Measurements from ENCODE around the gene FBXO42. TPM values are rescaled to one million over a fixed set of nuclear protein-coding genes. Genes with fewer than 3 reads are reported as not detected.
A peak's percentile ranks its signal among the peaks of the same experiment; 100 is the strongest.

The FBXO42 gene
- total and polyA plus RNA-seq, 2 of the 4 experiments (the other 2 are of a cell fraction) = 12.0 to 18.8 TPM

DNA sequence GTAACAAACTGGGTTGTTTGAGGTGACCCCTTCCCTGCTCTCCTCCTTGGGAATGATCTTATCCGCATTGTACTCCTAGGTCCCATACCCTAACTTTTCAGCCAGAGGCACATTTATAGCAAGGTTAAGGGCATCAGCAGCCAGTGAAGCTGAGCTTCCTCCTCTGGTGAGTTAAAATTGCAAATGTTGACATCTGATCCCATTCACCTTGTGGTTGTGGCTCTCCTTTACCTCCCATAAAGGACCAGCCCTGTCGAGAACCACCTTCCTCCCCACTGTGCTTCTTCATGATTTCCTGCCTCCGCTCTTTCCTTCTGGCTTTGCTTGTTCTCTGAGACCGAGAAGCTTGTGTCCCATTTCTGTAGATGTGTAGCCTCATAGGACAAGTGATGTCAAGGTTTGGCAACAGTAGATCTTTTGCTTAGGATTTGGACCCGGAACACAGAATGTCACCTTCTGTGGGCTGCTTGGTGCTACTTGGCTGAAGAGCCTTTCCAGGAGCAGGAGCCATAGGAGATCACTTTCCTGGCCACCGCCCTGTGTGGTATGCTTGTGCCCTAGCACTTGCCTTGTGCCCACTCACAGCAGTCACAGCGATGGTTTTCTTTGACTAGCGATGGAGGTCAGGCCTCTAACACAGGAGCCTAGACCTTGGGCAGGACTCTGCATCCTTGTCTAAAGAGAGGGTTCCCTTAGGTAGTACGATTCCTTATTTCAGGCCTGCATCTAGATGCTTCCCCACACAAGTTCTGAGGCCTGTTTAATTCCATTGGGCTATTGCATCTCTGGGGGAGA is 33.6 kb upstream of the FBXO42 start (continued):
- no peak for TF ChIP-seq ELK1 (IDR thresholded peaks at IDR 0.05; ENCODE audit: borderline replicate concordance, low read depth, low read length)

DNA sequence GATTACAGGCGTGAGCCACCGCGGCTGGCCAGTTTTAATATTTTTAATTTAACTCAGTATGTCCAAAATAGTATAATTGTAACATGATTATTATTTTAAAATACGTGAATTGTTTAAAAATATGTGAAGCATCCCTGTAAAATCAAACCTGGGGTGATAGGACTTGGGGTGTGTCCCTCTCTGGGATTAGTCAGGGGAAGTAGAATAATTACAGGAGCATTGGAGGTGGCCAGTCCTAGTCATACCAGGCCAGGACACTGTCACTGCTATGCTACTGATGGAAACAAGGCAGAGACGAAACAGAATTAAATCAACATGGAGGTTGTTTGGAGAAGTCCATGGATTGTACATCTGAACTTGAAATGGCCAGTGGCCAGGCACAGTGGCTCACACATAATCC is 31.6 kb upstream of the FBXO42 start:
- Histone ChIP-seq H3K14ac (replicated peaks; ENCODE audit: low read depth, low read length) (0 out of 2 replicates have a peak overlapping the region, but pooled peaks have one; percentile 63), H3K56ac (ENCODE audit: extremely low read depth, insufficient read depth, low read length) (no peak overlapping the region), H4K8ac (ENCODE audit: low read depth in 2 of 2, low read length in 2 of 2) (no peak overlapping the region), H3K27me3 (ENCODE audit: control insufficient read depth, insufficient read depth, low read length) (no peaks in the 10 kb centered on the region), H3K18ac (ENCODE audit: low read depth, low read length) (no peak overlapping the region), H2BK120ac (ENCODE audit: low read depth, low read length) (no peak overlapping the region), H2BK15ac (ENCODE audit: low read depth, low read length) (no peak overlapping the region), H2AFZ (replicated peaks; ENCODE audit: low read length, poor library complexity) (no peak overlapping the region), H3K36me3 (ENCODE audit: control insufficient read depth, insufficient read depth, low read length) (no peaks in the 10 kb centered on the region), H3K4me2 (ENCODE audit: low read depth, low read length) (no peak overlapping the region), H2AK9ac (replicated peaks; ENCODE audit: low read depth, low read length, poor library complexity) (no peak overlapping the region), H3K9me1 (ENCODE audit: insufficient read depth, low read length) (peaks cover 34% of the 10 kb centered on the region), H4K91ac (ENCODE audit: insufficient read depth, low read depth, low read length) (no peak overlapping the region), H3K27ac (ENCODE audit: insufficient read depth, low read length) (peak overlapping the region; percentile 26; the same call in 1 of the 2 replicates), H3K9me3 (ENCODE audit: control insufficient read depth, insufficient read depth, low read length) (no peaks in the 10 kb centered on the region), H3K4me3 (ENCODE audit: insufficient read depth, low read depth, low read length) (no peak overlapping the region), H4K20me1 (ENCODE audit: insufficient read depth, low read length) (peaks cover 68% of the 10 kb centered on the region), H2BK5ac (ENCODE audit: low read depth, low read length, poor library complexity, severe bottlenecking) (peak overlapping the region; percentile 4), H3K4me1 (ENCODE audit: control insufficient read depth, insufficient read depth, low read length) (peaks cover 22% of the 10 kb centered on the region), H2AK5ac (ENCODE audit: low read depth, low read length) (0 out of 2 replicates have a peak overlapping the region, but pooled peaks have one; percentile 8), H4K5ac (ENCODE audit: low read depth, low read length) (no peak overlapping the region), H3K23ac (ENCODE audit: low read depth, low read length) (no peak overlapping the region), H3K4ac (ENCODE audit: low read depth, low read length) (no peak overlapping the region), H3K9ac (ENCODE audit: low read depth, low read length) (no peak overlapping the region), H2BK20ac (ENCODE audit: low read depth, low read length) (no peak overlapping the region), H3K79me1 (ENCODE audit: low read depth in 1 of 2, low read length in 2 of 2) (peaks cover 13 to 73% of the 10 kb centered on the region in 2 experiments)
- no peak for DNase-seq
- in situ Hi-C loops (cut with MboI; ENCODE audit: low sequenced_read_pairs) = no loop called here
- intact Hi-C loops (cut with micrococcal nuclease) = no loop called here
- ChIA-PET CTCF (no interaction called here), POLR2A (ENCODE audit: unreplicated experiment) (no interaction called here)
- no peak for ATAC-seq (ENCODE audit: low read depth)
- BruUV-seq (replicated peaks) = no TSS peak
- no CpG with 5 or more reads among the region's 5 CpGs for WGBS, 2 experiments (ENCODE audit: extremely low coverage in 2 of 2, insufficient read length in 1 of 2)
- dilution Hi-C loops (cut with HindIII; ENCODE audit: low sequenced_read_pairs, unreplicated experiment) = no loop called here
- no peak for TF ChIP-seq POLR2A (IDR thresholded peaks at IDR 0.05; ENCODE audit: low read depth, low read length)
- TF ChIP-seq RCOR1 (IDR thresholded peaks at IDR 0.05; ENCODE audit: insufficient replicate concordance, low read length) = no peak
- TF ChIP-seq CEBPB (IDR thresholded peaks at IDR 0.05; ENCODE audit: low read depth, low read length) = no peak
- TF ChIP-seq RAD21 (IDR thresholded peaks at IDR 0.05; ENCODE audit: low read length) = no peak
- no peak for TF ChIP-seq NFE2L2 (IDR thresholded peaks at IDR 0.05; ENCODE audit: low read depth, low read length)
- TF ChIP-seq MAZ (IDR thresholded peaks at IDR 0.05; ENCODE audit: borderline replicate concordance, low read depth, low read length) = no peak
- no peak for TF ChIP-seq FOS (IDR thresholded peaks at IDR 0.05; ENCODE audit: low read depth, low read length)
- TF ChIP-seq RFX5 (IDR thresholded peaks at IDR 0.05; ENCODE audit: low read depth, low read length) = no peak
- TF ChIP-seq, protein P1, sequence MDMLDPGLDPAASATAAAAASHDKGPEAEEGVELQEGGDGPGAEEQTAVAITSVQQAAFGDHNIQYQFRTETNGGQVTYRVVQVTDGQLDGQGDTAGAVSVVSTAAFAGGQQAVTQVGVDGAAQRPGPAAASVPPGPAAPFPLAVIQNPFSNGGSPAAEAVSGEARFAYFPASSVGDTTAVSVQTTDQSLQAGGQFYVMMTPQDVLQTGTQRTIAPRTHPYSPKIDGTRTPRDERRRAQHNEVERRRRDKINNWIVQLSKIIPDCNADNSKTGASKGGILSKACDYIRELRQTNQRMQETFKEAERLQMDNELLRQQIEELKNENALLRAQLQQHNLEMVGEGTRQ (IDR thresholded peaks at IDR 0.05; ENCODE audit: low read depth, low read length) = no peak
- TF ChIP-seq MXI1 (IDR thresholded peaks at IDR 0.05; ENCODE audit: borderline replicate concordance, low read depth, low read length) = no peak
- no peak for TF ChIP-seq BHLHE40 (IDR thresholded peaks at IDR 0.05; ENCODE audit: low read depth, low read length)
- no peak for TF ChIP-seq CHD1 (IDR thresholded peaks at IDR 0.05; ENCODE audit: low read depth, low read length)
- TF ChIP-seq SMC3 (IDR thresholded peaks at IDR 0.05; ENCODE audit: low read depth, low read length) = no peak
- TF ChIP-seq ELK1 (IDR thresholded peaks at IDR 0.05; ENCODE audit: borderline replicate concordance, low read depth, low read length) = no peak

Data from IMR-90 (cell line).